Measurements from ENCODE around the gene MYO18A. TPM values are rescaled to one million over a fixed set of nuclear protein-coding genes. Genes with fewer than 3 reads are reported as not detected.
"Not testable (repeated sequence)": the region's sequence is repeated elsewhere in the genome, so short reads cannot be mapped to it uniquely, and the experiment has no call there.

The MYO18A gene
- total and polyA plus RNA-seq, 4 donors = 41.4 to 75.9 (median 59.4) TPM

DNA sequence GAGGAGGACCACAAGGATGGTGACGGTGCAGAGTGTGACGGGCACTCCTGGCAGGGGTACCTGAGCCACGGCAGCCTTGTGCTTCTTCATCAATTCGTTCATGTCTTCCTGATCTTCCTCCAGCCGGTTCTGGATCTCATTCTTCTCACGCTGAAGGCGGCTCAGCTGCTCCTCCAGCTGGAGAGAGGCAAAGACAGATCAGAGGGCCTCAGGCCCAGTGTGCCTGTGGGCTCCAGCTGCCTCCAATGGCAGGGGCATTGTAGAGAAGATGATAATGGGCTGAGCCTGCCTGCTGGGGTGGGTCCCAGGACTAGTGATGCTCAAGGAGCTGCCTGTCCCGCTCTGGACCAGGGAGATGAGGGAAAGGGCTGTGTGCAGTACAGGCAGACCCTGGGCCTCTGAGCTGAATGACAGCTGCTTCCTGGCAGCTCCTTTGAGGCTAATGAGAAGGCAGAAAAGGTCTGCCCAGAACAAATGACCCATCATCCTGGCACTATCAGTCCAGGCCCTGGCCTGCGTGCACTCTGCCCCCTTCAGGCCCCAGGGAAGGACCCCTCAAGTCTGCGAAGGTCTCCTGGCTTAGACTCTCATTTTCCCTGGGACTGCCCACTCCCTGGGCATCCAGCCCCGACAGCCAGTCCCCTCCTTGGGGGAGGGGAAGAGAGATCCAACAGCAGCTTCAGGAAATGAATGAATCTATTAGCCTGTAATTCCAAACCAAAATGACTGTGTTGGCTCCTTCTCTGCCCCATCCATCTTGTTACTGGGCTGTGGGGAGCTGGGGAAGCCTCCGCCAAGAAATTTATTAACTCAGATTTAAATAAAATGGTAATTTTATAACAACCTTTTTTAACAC is 89.2 kb downstream of the MYO18A start:
- H3K27ac ChIP-seq (ENCODE audit: low read depth, low read length) = peak overlapping the region; percentile 75
- H3K4me1 ChIP-seq (ENCODE audit: control insufficient read depth, insufficient read depth, low read length) = peaks cover 71% of the 10 kb centered on the region
- H3K9me3 ChIP-seq (ENCODE audit: control insufficient read depth, insufficient read depth, low read length) = no peaks in the 10 kb centered on the region
- 35% methylated on average over 10 of the region's 12 CpGs for WGBS (ENCODE audit: insufficient coverage)
- DNase-seq (ENCODE audit: low read depth in 4 of 6, low spot score in 6 of 6) = peak in 2 of 6 donors; percentile 85
- H3K4me3 ChIP-seq (ENCODE audit: low read depth, low read length) = no peak overlapping the region
- peaks cover 89% of the 10 kb centered on the region for H3K36me3 ChIP-seq (ENCODE audit: control insufficient read depth, insufficient read depth, low read length)
- no peaks in the 10 kb centered on the region for H3K27me3 ChIP-seq (ENCODE audit: control insufficient read depth, insufficient read depth, low read length)

DNA sequence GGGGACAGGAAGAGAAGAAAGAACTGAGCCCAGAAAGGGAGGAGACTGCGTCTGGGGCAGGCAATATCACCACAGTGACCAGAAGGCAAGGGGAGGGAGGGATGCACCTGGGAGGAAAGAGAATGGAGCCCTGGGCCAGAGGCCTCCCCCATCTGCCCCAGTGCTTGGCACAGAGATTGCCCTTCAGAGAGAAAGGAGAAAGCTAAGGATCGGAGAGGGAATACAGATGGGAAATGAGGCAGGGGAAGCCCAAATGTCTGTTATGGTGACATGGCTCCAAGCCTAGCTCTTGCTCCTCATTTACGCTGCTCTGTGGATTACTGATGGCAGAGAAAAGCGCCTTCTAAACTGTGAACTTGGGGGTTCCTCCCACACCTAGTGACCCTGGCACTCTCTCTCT is 90.1 kb downstream of the MYO18A start:
- peak in 2 of 6 donors; percentile 53 to 69 for DNase-seq (ENCODE audit: low read depth in 4 of 6, low spot score in 6 of 6)
- WGBS (ENCODE audit: insufficient coverage) = 60% methylated on average over 3 of the region's 4 CpGs
- H3K27me3 ChIP-seq (ENCODE audit: control insufficient read depth, insufficient read depth, low read length) = no peaks in the 10 kb centered on the region
- no peaks in the 10 kb centered on the region for H3K9me3 ChIP-seq (ENCODE audit: control insufficient read depth, insufficient read depth, low read length)
- H3K4me1 ChIP-seq (ENCODE audit: control insufficient read depth, insufficient read depth, low read length) = peaks cover 71% of the 10 kb centered on the region
- peak overlapping the region; percentile 75 for H3K27ac ChIP-seq (ENCODE audit: low read depth, low read length)
- peaks cover 90% of the 10 kb centered on the region for H3K36me3 ChIP-seq (ENCODE audit: control insufficient read depth, insufficient read depth, low read length)
- no peak overlapping the region for H3K4me3 ChIP-seq (ENCODE audit: low read depth, low read length)

DNA sequence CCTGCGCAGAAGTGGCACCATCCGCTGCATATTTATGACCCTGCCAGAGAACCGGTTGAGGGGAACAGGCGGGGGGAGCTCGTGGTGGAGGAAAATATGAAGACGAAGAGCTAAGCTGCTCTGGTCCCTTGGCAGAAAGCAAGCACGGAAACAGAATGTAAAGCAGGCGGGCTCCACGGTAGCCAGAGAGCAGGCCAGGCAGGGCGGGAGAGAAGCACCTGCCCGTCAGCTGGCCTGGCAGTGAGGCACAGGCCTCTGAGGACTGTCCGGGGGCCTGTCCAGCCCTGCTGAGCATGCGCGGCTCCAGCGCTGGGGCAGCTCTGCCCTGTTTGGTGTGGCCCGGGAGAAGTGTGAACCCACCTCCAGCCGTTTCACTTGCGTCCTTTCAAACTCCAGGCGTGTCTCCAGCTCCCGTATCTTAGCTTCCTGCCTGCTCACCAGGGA is 90.6 kb downstream of the MYO18A start:
- WGBS (ENCODE audit: insufficient coverage) = 32% methylated on average over 19 of the region's 20 CpGs
- H3K4me1 ChIP-seq (ENCODE audit: control insufficient read depth, insufficient read depth, low read length) = peaks cover 72% of the 10 kb centered on the region

DNA sequence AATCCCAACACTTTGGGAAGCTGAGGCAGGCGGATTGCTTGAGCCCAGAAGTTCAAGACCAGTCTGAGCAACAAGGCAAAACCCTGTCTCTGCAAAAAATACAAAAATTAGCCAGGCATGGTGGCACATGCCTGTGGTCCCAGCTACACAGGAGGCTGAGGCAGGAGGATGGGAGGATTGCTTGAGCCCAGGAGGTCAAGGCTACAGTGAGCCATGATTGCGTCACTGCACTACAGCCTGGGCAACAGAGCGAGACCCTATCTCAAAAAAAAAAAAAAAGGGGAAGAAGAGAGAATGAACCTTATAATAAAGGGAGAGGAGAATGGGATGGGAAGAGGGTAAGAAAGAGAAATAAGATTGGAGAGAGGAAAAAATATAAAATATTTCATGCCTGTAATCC is 91.4 kb downstream of the MYO18A start:
- Histone ChIP-seq H3K4me1 (ENCODE audit: control insufficient read depth, insufficient read depth, low read length) (peaks cover 81% of the 10 kb centered on the region), H3K27ac (ENCODE audit: low read depth, low read length) (peak overlapping the region; percentile 75), H3K36me3 (ENCODE audit: control insufficient read depth, insufficient read depth, low read length) (peaks cover 81% of the 10 kb centered on the region)
- H3K4me3 ChIP-seq (ENCODE audit: low read depth, low read length); H3K27me3 ChIP-seq (ENCODE audit: control insufficient read depth, insufficient read depth, low read length); H3K9me3 ChIP-seq (ENCODE audit: control insufficient read depth, insufficient read depth, low read length); DNase-seq (ENCODE audit: low read depth in 4 of 6, low spot score in 6 of 6): not testable (repeated sequence)
- 100% methylated on average over 1 of the region's 3 CpGs for WGBS (ENCODE audit: insufficient coverage)

More for the DNA sequence above, 90.6 kb downstream of the MYO18A start:
- no peaks in the 10 kb centered on the region for H3K9me3 ChIP-seq (ENCODE audit: control insufficient read depth, insufficient read depth, low read length)
- H3K36me3 ChIP-seq (ENCODE audit: control insufficient read depth, insufficient read depth, low read length) = peaks cover 89% of the 10 kb centered on the region
- DNase-seq (ENCODE audit: low read depth in 4 of 6, low spot score in 6 of 6) = peak in 3 of 6 donors; percentile 65 to 96 (median 95)
- peak overlapping the region; percentile 75 for H3K27ac ChIP-seq (ENCODE audit: low read depth, low read length)
- H3K27me3 ChIP-seq (ENCODE audit: control insufficient read depth, insufficient read depth, low read length) = no peaks in the 10 kb centered on the region
- no peak overlapping the region for H3K4me3 ChIP-seq (ENCODE audit: low read depth, low read length)

DNA sequence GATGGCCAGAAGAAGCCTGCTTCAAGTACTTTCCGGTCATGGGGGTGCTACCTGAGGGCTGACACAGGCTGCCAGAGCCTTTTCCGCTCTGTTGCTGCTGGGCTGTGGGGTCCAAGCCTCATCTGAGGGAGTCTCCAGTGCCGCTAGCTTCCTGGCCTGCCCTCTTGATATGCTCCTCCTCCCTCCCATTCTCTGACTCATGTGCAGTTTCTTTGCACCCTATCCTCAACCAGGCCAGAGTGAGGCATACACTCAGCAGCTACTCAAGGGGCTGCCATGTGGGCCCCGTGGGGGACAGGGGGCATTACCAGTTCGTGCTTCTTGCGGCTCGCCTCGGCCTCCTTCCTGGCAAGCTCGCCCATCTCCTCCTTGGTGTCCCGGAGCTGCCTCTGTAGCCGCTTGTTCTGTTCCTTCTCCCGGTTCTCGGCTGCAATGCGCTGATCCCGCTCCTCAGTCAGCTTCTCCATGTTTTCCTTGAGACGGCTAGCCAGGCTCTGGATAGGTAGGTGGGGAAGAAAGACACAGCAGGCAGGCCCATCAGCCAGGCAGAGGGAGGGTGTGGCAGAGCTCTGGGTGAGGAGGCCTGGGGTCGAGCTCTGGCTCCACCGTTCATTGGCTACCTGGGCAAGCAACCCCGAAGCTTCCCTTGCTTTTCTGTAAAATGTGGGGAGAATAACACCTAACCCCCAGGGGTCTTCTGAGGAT is 93.4 kb downstream of the MYO18A start:
- Histone ChIP-seq H3K27me3 (ENCODE audit: control insufficient read depth, insufficient read depth, low read length) (no peaks in the 10 kb centered on the region), H3K27ac (ENCODE audit: low read depth, low read length) (no peak overlapping the region), H3K9me3 (ENCODE audit: control insufficient read depth, insufficient read depth, low read length) (no peaks in the 10 kb centered on the region), H3K4me3 (ENCODE audit: low read depth, low read length) (no peak overlapping the region), H3K4me1 (ENCODE audit: control insufficient read depth, insufficient read depth, low read length) (peaks cover 78% of the 10 kb centered on the region), H3K36me3 (ENCODE audit: control insufficient read depth, insufficient read depth, low read length) (peaks cover 76% of the 10 kb centered on the region)
- WGBS (ENCODE audit: insufficient coverage) = 81% methylated on average over 18 of the region's 19 CpGs
- DNase-seq (ENCODE audit: low read depth in 4 of 6, low spot score in 6 of 6) = no peak

DNA sequence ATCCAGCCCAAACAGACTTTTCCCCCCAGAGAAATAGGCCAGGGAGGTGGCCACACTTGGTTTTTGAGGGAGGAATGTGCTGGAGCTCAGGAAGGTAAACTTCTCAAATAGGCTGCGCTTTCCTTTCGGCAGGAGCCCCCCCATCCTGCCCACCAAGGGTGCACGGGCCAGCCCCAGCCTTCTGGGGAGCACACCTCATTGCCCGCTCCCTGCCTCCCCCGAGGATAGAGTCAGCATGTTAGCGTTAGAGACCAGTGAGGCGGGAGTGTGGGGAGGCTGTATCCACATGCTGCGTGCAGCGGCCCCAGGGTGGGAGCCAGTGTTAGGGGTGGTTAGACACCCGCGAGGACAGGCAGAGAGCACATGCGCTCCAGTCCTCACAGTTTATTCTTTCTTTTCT is 95.0 kb downstream of the MYO18A start:
- no peak overlapping the region for H3K4me3 ChIP-seq (ENCODE audit: low read depth, low read length)
- peaks cover 77% of the 10 kb centered on the region for H3K36me3 ChIP-seq (ENCODE audit: control insufficient read depth, insufficient read depth, low read length)
- no peak for DNase-seq (ENCODE audit: low read depth in 4 of 6, low spot score in 6 of 6)
- no peaks in the 10 kb centered on the region for H3K9me3 ChIP-seq (ENCODE audit: control insufficient read depth, insufficient read depth, low read length)
- H3K4me1 ChIP-seq (ENCODE audit: control insufficient read depth, insufficient read depth, low read length) = peaks cover 66% of the 10 kb centered on the region
- peak overlapping the region; percentile 72 for H3K27ac ChIP-seq (ENCODE audit: low read depth, low read length)
- 84% methylated on average over 5 of the region's 12 CpGs for WGBS (ENCODE audit: insufficient coverage)
- H3K27me3 ChIP-seq (ENCODE audit: control insufficient read depth, insufficient read depth, low read length) = no peaks in the 10 kb centered on the region

DNA sequence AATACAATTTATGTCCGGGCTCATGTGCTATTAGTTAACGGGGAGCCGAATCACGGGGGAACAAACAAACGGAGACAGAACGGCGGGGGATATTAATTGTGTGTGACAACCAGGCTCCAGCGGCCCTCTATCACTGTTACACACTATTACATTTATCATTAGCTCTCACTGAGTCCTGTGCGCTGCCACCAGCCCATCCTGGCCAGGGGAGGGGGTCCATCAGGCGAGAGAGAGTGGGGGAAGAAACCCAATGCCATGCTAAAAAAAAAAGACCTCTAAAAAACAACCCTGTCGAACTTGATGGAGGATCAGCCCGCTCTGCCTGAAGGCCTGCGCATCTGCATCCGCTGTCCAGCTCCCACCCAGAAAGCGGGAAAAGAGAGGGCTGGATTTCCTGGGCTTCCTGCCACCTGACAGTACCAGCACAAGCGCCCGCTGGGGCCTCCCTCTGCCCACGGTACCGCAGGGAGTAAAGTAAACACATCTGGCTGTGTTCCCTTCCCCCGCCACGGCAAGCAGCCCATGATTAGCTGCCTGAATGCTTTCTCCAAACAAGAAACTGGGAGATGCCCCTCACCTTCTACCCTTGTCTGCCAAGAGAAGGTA is 95.6 kb downstream of the MYO18A start:
- no peaks in the 10 kb centered on the region for H3K27me3 ChIP-seq (ENCODE audit: control insufficient read depth, insufficient read depth, low read length)
- peak in 2 of 6 donors; percentile 66 to 90 for DNase-seq (ENCODE audit: low read depth in 4 of 6, low spot score in 6 of 6)
- WGBS (ENCODE audit: insufficient coverage) = 17% methylated on average over 11 of the region's 21 CpGs
- H3K4me1 ChIP-seq (ENCODE audit: control insufficient read depth, insufficient read depth, low read length) = peaks cover 61% of the 10 kb centered on the region
- no peaks in the 10 kb centered on the region for H3K9me3 ChIP-seq (ENCODE audit: control insufficient read depth, insufficient read depth, low read length)
- peaks cover 77% of the 10 kb centered on the region for H3K36me3 ChIP-seq (ENCODE audit: control insufficient read depth, insufficient read depth, low read length)
- no peak overlapping the region for H3K4me3 ChIP-seq (ENCODE audit: low read depth, low read length)
- H3K27ac ChIP-seq (ENCODE audit: low read depth, low read length) = peak overlapping the region; percentile 72

DNA sequence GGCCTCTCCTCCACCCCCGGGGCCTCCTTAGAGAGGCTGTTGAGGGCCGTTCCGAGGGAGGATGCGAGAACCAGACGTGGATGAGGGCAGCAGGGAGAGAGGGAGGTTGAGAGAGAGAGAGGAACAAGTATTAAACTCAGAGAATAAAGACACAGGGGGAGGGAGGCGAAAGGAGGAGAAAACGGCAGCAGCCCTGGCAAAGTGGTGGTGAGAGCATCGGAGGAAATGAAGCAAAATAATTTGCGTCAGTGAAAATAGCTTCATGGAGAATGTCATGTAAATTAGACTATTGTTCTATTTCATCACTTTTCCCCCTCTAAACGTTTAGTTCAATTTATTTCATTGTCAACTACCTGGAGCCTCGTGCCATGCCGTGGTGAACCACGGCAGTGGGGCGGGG is 99.2 kb downstream of the MYO18A start:
- Histone ChIP-seq H3K27ac (ENCODE audit: low read depth, low read length) (no peak overlapping the region), H3K4me1 (ENCODE audit: control insufficient read depth, insufficient read depth, low read length) (peaks cover 59% of the 10 kb centered on the region), H3K36me3 (ENCODE audit: control insufficient read depth, insufficient read depth, low read length) (peaks cover 68% of the 10 kb centered on the region), H3K4me3 (ENCODE audit: low read depth, low read length) (no peak overlapping the region), H3K27me3 (ENCODE audit: control insufficient read depth, insufficient read depth, low read length) (no peaks in the 10 kb centered on the region), H3K9me3 (ENCODE audit: control insufficient read depth, insufficient read depth, low read length) (no peaks in the 10 kb centered on the region)
- DNase-seq (ENCODE audit: low read depth in 4 of 6, low spot score in 6 of 6) = peak in 1 of 6 donors; percentile 62
- WGBS (ENCODE audit: insufficient coverage) = 64% methylated on average over 8 of the region's 14 CpGs

DNA sequence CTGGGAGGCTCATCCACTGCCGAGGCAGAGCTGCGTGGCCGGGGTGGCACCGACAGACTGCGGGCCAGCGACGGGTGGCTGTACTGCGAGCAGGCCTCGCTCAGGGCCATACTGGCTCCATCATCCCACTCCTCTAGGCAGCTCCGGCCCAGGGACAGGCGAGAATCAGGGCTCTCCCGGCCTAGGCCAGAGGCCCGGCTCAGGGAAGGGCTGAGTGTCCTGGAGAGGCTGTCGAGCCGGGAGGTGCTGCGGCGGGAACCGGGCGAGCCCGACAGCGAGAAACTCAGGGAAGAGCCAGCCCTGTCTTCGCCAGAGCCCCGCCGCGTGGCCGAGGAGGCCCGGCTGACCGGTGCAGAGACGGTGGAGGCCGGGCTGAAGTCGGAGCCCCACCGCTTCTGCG is 99.9 kb downstream of the MYO18A start:
- WGBS (ENCODE audit: insufficient coverage) = 94% methylated on average over 33 of the region's 33 CpGs
- no peak for DNase-seq (ENCODE audit: low read depth in 4 of 6, low spot score in 6 of 6)
- no peak overlapping the region for H3K4me3 ChIP-seq (ENCODE audit: low read depth, low read length)
- no peaks in the 10 kb centered on the region for H3K9me3 ChIP-seq (ENCODE audit: control insufficient read depth, insufficient read depth, low read length)
- peaks cover 57% of the 10 kb centered on the region for H3K4me1 ChIP-seq (ENCODE audit: control insufficient read depth, insufficient read depth, low read length)
- H3K36me3 ChIP-seq (ENCODE audit: control insufficient read depth, insufficient read depth, low read length) = peaks cover 66% of the 10 kb centered on the region
- H3K27ac ChIP-seq (ENCODE audit: low read depth, low read length) = no peak overlapping the region
- H3K27me3 ChIP-seq (ENCODE audit: control insufficient read depth, insufficient read depth, low read length) = no peaks in the 10 kb centered on the region
